Neuronal stem cell (in vitro differentiated cells): ENCODE results near the gene RSPRY1.

Experiments
- DNase-seq: peaks from one replicate; pipeline ENCODE4 v3.0.0-alpha.2; 2013; ENCODE audit warnings: low spot score
- H2AFZ ChIP-seq: one replicate; pipeline ENCODE4 v1.6.1; 2013; ENCODE audit warnings: mild to moderate bottlenecking, low read length, inconsistent platforms
- H2AK5ac ChIP-seq: 2 replicates; pipeline ENCODE4 v1.6.1; 2013; ENCODE audit warnings: low read depth, mild to moderate bottlenecking, inconsistent platforms, low read length, moderate library complexity, mixed read lengths
- H2BK120ac ChIP-seq: 2 replicates; pipeline ENCODE4 v1.6.1; 2013; ENCODE audit warnings: low read depth, mild to moderate bottlenecking, inconsistent platforms, low read length, moderate library complexity, mixed read lengths
- H2BK12ac ChIP-seq: one replicate; pipeline ENCODE4 v1.6.1; 2013; ENCODE audit warnings: low read length, inconsistent platforms
- H2BK15ac ChIP-seq: 2 replicates; pipeline ENCODE4 v1.6.1; 2013; ENCODE audit warnings: mild to moderate bottlenecking, low read length, inconsistent platforms, mixed read lengths
- H2BK5ac ChIP-seq: one replicate; pipeline ENCODE4 v1.6.1; 2013; ENCODE audit warnings: inconsistent platforms, mild to moderate bottlenecking, low read length, moderate library complexity
- H3K14ac ChIP-seq: one replicate; pipeline ENCODE4 v1.6.1; 2013; ENCODE audit warnings: low read length, inconsistent platforms
- H3K18ac ChIP-seq: 2 replicates; pipeline ENCODE4 v1.6.1; 2013; ENCODE audit warnings: low read length, inconsistent platforms
- H3K23ac ChIP-seq: 2 replicates; pipeline ENCODE4 v1.6.1; 2013; ENCODE audit warnings: low read depth, mild to moderate bottlenecking, mixed read lengths, low read length, inconsistent platforms; ENCODE audit not compliant: poor library complexity
- H3K27ac ChIP-seq: replicated peaks from 3 replicates; pipeline ENCODE4 v1.5.1; 2013; ENCODE audit warnings: low read length, inconsistent platforms
- H3K27me3 ChIP-seq, 3 experiments: 2 replicates each; pipeline ENCODE4 v1.6.1; 2013; ENCODE audit warnings: low read length in 3 of 3, mild to moderate bottlenecking in 2 of 3, inconsistent platforms in 1 of 3, low read depth in 1 of 3, mixed read lengths in 1 of 3, moderate library complexity in 1 of 3; ENCODE audit not compliant: control insufficient read depth in 3 of 3, insufficient read depth in 3 of 3
- H3K36me3 ChIP-seq, 2 donors: replicated peaks in 1 of 2; 2 replicates each; pipeline ENCODE4 v1.6.1; 2013; ENCODE audit warnings: low read length in 2 of 2; ENCODE audit not compliant: control insufficient read depth in 2 of 2, insufficient read depth in 2 of 2
- H3K4ac ChIP-seq: 2 replicates; pipeline ENCODE4 v1.6.1; 2013; ENCODE audit warnings: inconsistent platforms, mild to moderate bottlenecking, low read length, moderate library complexity
- H3K4me1 ChIP-seq, 2 donors: 1 replicate in 1 of 2; 2 replicates in 1 of 2; pipeline ENCODE4 v1.6.1; 2013; ENCODE audit warnings: low read length in 2 of 2, low read depth in 1 of 2; ENCODE audit not compliant: control insufficient read depth in 2 of 2, insufficient read depth in 1 of 2
- H3K4me2 ChIP-seq: one replicate; pipeline ENCODE4 v1.6.1; 2013; ENCODE audit warnings: mild to moderate bottlenecking, low read length, inconsistent platforms; ENCODE audit not compliant: insufficient read depth, poor library complexity, severe bottlenecking
- H3K4me3 ChIP-seq, 2 donors: 2 replicates each; pipeline ENCODE4 v1.5.1; 2013; ENCODE audit warnings: low read length in 2 of 2, mild to moderate bottlenecking in 2 of 2, inconsistent platforms in 1 of 2, moderate library complexity in 1 of 2
- H3K79me1 ChIP-seq: one replicate; pipeline ENCODE4 v1.6.1; 2013; ENCODE audit warnings: low read depth, mild to moderate bottlenecking, inconsistent platforms, low read length, moderate library complexity
- H3K9ac ChIP-seq: one replicate; pipeline ENCODE4 v1.6.1; 2013; ENCODE audit warnings: mild to moderate bottlenecking, low read depth, low read length, inconsistent platforms; ENCODE audit not compliant: poor library complexity
- H3K9me3 ChIP-seq, 2 donors: replicated peaks in 1 of 2; 2 replicates each; pipeline versions ENCODE3 to v1.6.1; 2013; ENCODE audit warnings: low read length in 2 of 2, mild to moderate bottlenecking in 2 of 2, inconsistent platforms in 1 of 2, low read depth in 1 of 2, mixed read lengths in 1 of 2, moderate library complexity in 1 of 2; ENCODE audit not compliant: control insufficient read depth in 2 of 2, insufficient read depth in 1 of 2
- H4K8ac ChIP-seq: one replicate; pipeline ENCODE4 v1.6.1; 2013; ENCODE audit warnings: low read depth, mild to moderate bottlenecking, inconsistent platforms, low read length, moderate library complexity
- H4K91ac ChIP-seq: one replicate; pipeline ENCODE4 v1.6.1; 2013; ENCODE audit warnings: low read length, low read depth, mild to moderate bottlenecking, inconsistent platforms; ENCODE audit not compliant: poor library complexity
- WGBS, 2 donors: extraction: QIAGEN DNeasy Blood & Tissue Kit; methylation state at CpG; one replicate each; pipeline ENCODE4 v1.1.7; 2013; ENCODE audit warnings: missing lambda C conversion rate in 2 of 2, mixed read lengths in 1 of 2; ENCODE audit not compliant: insufficient read length in 2 of 2, insufficient replicate concordance in 1 of 2; ENCODE audit errors: extremely low coverage in 2 of 2; 5-methylcytosine and 5-hydroxymethylcytosine counted together

The RSPRY1 gene

GRCh38 chr16:57213462-57213861 lies 27.3 kb downstream of the RSPRY1 start:
- Histone ChIP-seq H3K18ac (no peak overlapping the region), H2BK120ac (no peak overlapping the region), H2AFZ (no peak overlapping the region), H2BK15ac (no peak overlapping the region), H3K27ac (no peak overlapping the region), H3K9ac (no peak overlapping the region), H3K14ac (no peak overlapping the region), H2AK5ac (no peak overlapping the region), H3K36me3 (peaks cover 24 to 98% of the 10 kb centered on the region in 2 donors), H3K4me3 (no peak overlapping the region), H3K79me1 (no peaks in the 10 kb centered on the region), H3K4me1 (no peaks in the 10 kb centered on the region), H3K4me2 (no peak overlapping the region), H3K27me3 (no peaks in the 10 kb centered on the region), H2BK5ac (no peak overlapping the region), H3K4ac (no peak overlapping the region), H3K23ac (no peak overlapping the region), H4K8ac (no peak overlapping the region), H2BK12ac (no peak overlapping the region), H3K9me3 (peaks cover 7 to 51% of the 10 kb centered on the region in 2 donors), H4K91ac (no peak overlapping the region)
- no peak for DNase-seq
- no CpG with 5 or more reads among the region's 1 CpG for WGBS, 2 donors

GRCh38 chr16:57216968-57217367 lies 30.8 kb downstream of the RSPRY1 start:
- peaks cover 27 to 96% of the 10 kb centered on the region in 2 donors for H3K36me3 ChIP-seq
- no peak overlapping the region for H4K8ac ChIP-seq
- H3K4me1 ChIP-seq, result no peaks in the 10 kb centered on the region
- H3K4me2 ChIP-seq, result no peak overlapping the region
- no peak overlapping the region for H2BK5ac ChIP-seq
- no peak overlapping the region for H3K4me3 ChIP-seq
- no peak overlapping the region for H3K27ac ChIP-seq
- H3K18ac ChIP-seq, result no peak overlapping the region
- no peak overlapping the region for H3K14ac ChIP-seq
- no CpG with 5 or more reads among the region's 2 CpGs for WGBS, 2 donors
- peaks cover 7 to 75% of the 10 kb centered on the region in 2 donors for H3K9me3 ChIP-seq
- no peaks in the 10 kb centered on the region for H3K27me3 ChIP-seq
- H2BK12ac ChIP-seq, result no peak overlapping the region
- DNase-seq, result no peak
- no peak overlapping the region for H3K4ac ChIP-seq
- no peak overlapping the region for H2AFZ ChIP-seq
- no peak overlapping the region for H3K9ac ChIP-seq
- no peak overlapping the region for H2AK5ac ChIP-seq
- H3K23ac ChIP-seq, result no peak overlapping the region
- no peaks in the 10 kb centered on the region for H3K79me1 ChIP-seq
- H2BK120ac ChIP-seq, result no peak overlapping the region
- H4K91ac ChIP-seq, result no peak overlapping the region
- no peak overlapping the region for H2BK15ac ChIP-seq

DNA sequence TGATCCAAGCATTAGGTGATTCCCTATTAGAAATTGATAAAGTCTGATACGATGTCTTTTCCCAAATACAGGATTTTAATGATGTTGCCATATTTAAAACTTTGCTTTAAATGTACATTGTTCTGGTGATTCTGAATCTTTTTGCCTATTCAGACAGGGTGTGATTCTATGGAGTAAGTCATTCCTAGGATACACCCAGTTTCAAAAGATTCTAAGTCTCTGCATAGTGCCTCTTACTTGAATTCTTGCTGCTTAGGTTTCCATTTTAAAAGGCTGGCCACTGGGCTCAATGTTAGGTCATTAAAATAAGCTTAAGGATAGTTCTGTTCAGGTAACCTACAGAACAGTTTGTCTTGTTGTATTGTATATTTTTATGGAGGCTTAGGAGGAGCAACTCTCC lies 36.9 kb downstream of the RSPRY1 start:
- H3K36me3 ChIP-seq, result peaks cover 24 to 96% of the 10 kb centered on the region in 2 donors
- no peak overlapping the region for H3K27ac ChIP-seq
- H2BK5ac ChIP-seq, result no peak overlapping the region
- H3K9ac ChIP-seq, result no peak overlapping the region
- no peak overlapping the region for H3K4ac ChIP-seq
- H2AK5ac ChIP-seq, result no peak overlapping the region
- H3K27me3 ChIP-seq, result no peaks in the 10 kb centered on the region
- no peaks in the 10 kb centered on the region for H3K4me1 ChIP-seq
- WGBS, 2 donors, result no CpG with 5 or more reads among the region's 1 CpG
- H4K91ac ChIP-seq, result no peak overlapping the region
- no peak overlapping the region for H3K23ac ChIP-seq
- H3K79me1 ChIP-seq, result no peaks in the 10 kb centered on the region
- H2BK120ac ChIP-seq, result no peak overlapping the region
- H3K18ac ChIP-seq, result no peak overlapping the region
- DNase-seq, result no peak
- H2BK12ac ChIP-seq, result no peak overlapping the region
- H3K14ac ChIP-seq, result no peak overlapping the region
- peaks cover 0 to 28% of the 10 kb centered on the region in 2 donors for H3K9me3 ChIP-seq
- no peak overlapping the region for H2AFZ ChIP-seq
- H3K4me3 ChIP-seq, result no peak overlapping the region
- H3K4me2 ChIP-seq, result no peak overlapping the region
- no peak overlapping the region for H4K8ac ChIP-seq
- no peak overlapping the region for H2BK15ac ChIP-seq

GRCh38 chr16:57224651-57225335 lies 38.7 kb downstream of the RSPRY1 start:
- Histone ChIP-seq H4K8ac (no peak overlapping the region), H3K9ac (no peak overlapping the region), H3K4me2 (no peak overlapping the region), H3K4ac (no peak overlapping the region), H2BK120ac (no peak overlapping the region), H2AFZ (no peak overlapping the region), H3K36me3 (peaks cover 25 to 98% of the 10 kb centered on the region in 2 donors), H3K23ac (no peak overlapping the region), H3K4me1 (no peaks in the 10 kb centered on the region), H3K27me3 (no peaks in the 10 kb centered on the region), H3K27ac (no peak overlapping the region), H3K14ac (no peak overlapping the region), H2BK15ac (no peak overlapping the region), H2BK12ac (no peak overlapping the region), H2BK5ac (no peak overlapping the region), H3K18ac (no peak overlapping the region), H3K4me3 (no peak overlapping the region), H3K9me3 (peaks cover 0 to 14% of the 10 kb centered on the region in 2 donors), H2AK5ac (no peak overlapping the region), H4K91ac (no peak overlapping the region), H3K79me1 (no peaks in the 10 kb centered on the region)
- no peak for DNase-seq
- no CpG with 5 or more reads among the region's 6 CpGs for WGBS, 2 donors
